Esophagus muscularis mucosa (tissue), 4 donors: ENCODE data around the gene TUFT1. TPM values are rescaled to one million over a fixed set of nuclear protein-coding genes. Genes with fewer than 3 reads are reported as not detected.
A peak's percentile ranks its signal among the peaks of the same experiment; 100 is the strongest.

Experiments used
- DNase-seq: peaks from one replicate; pipeline ENCODE4 v3.0.0-alpha.2; 2017; ENCODE audit errors: extremely low spot score
- H3K27ac ChIP-seq, 4 donors: fragments of 200-600 bp; sonication (generic); replicated peaks in 1 of 4; 1 replicate in 3 of 4; 2 replicates in 1 of 4; pipeline ENCODE4 v1.5.1; 2016 to 2019; ENCODE audit warnings: mild to moderate bottlenecking in 1 of 4
- H3K27me3 ChIP-seq, 4 donors: fragments of 200-600 bp; sonication (generic); one replicate each; pipeline versions ENCODE4 v1.5.1 to v1.6.0; 2016 to 2019
- H3K36me3 ChIP-seq, 4 donors: fragments of 200-600 bp; sonication (generic); one replicate each; pipeline ENCODE4 v1.5.1; 2016 to 2019
- H3K4me1 ChIP-seq, 4 donors: fragments of 200-600 bp; sonication (generic); one replicate each; pipeline ENCODE4 v1.5.1; 2016 to 2019
- H3K4me3 ChIP-seq, 4 donors: fragments of 200-600 bp; sonication (generic); 1 replicate in 2 of 4; 2 replicates in 2 of 4; pipeline ENCODE4 v1.5.1; 2016 to 2019; ENCODE audit warnings: mild to moderate bottlenecking in 4 of 4, moderate library complexity in 1 of 4
- H3K9me3 ChIP-seq, 4 donors: fragments of 200-600 bp; sonication (generic); 1 replicate in 3 of 4; 2 replicates in 1 of 4; pipeline ENCODE4 v1.5.1; 2016 to 2019
- EP300 ChIP-seq: sonication (generic); formaldehyde crosslinking; IDR thresholded peaks from one replicate; pipeline ENCODE4 v1.6.1; 2017; ENCODE audit warnings: antibody characterized with exemption
- POLR2A ChIP-seq: fragments of 450-650 bp; IDR thresholded peaks from one replicate; pipeline ENCODE4 v1.6.1; 2017; ENCODE audit warnings: antibody characterized with exemption, moderate library complexity, mild to moderate bottlenecking, low read depth
- POLR2AphosphoS5 ChIP-seq, 2 donors: sonication (generic); formaldehyde crosslinking; IDR thresholded peaks; one replicate each; pipeline ENCODE4 v1.6.1; 2017; ENCODE audit warnings: antibody characterized with exemption in 2 of 2
- WGBS: methylation state at CpG from one replicate; pipeline ENCODE4 v1.1.5; 2018; 5-methylcytosine and 5-hydroxymethylcytosine counted together
- intact Hi-C: fragments of 100-400 bp; cut with DNase I; formaldehyde crosslinking; loops from one replicate; pipeline ENCODE4 v1.15.1; 2023
- small RNA-seq, 3 donors: library from RNA; depleted of rRNA; stranded (forward); fragments of <200 nt; gene quantifications; one replicate each; pipeline ENCODE3, GENCODE V24; 2016
- total RNA-seq, 4 donors: library from RNA; depleted of rRNA; stranded (reverse); fragments of >200 nt; gene quantifications; one replicate each; pipeline versions ENCODE4 v1.1.0 to v1.2.1, GENCODE V29; 2016
- TF ChIP-seq, protein P1 (sequence below), 3 experiments: fragments of 200-600 bp in 2 of 3; fragments of 450-650 bp in 1 of 3; sonication (generic) in 2 of 3; IDR thresholded peaks; one replicate each; pipeline ENCODE4 v1.5.1; 2017 to 2019; ENCODE audit warnings: antibody characterized with exemption in 3 of 3, mild to moderate bottlenecking in 2 of 3, moderate library complexity in 1 of 3

Gene TUFT1
- total RNA-seq, 4 donors from 2014 or later = 10.4 to 24.2 (median 15.9) TPM

DNA sequence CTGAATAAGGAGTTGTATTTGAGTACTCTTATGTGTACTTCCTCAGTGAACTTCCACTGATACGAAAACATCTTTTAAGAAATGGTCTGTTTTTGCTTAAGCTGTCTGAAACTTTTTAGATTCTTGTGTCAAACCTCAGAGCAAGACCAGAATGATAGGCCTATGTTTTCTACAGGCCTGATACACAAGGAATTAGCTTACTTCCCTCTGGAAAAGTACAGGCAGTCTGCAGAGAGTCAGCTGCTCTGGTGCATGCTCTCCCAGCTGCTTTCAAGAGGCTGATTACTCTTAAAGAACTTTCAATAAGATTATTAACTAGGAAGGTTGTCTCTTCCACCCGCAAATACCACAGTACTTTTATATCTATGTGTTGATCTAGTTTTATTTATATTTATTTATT lies 81.2 kb downstream of the TUFT1 start:
- Histone ChIP-seq H3K27ac (peak overlapping the region; percentile 67 to 96 (median 72)), H3K4me1 (peaks cover 14 to 84% (median 72%) of the 10 kb centered on the region in 4 donors), H3K9me3 (no peaks in the 10 kb centered on the region), H3K4me3 (no peak overlapping the region), H3K27me3 (no peaks in the 10 kb centered on the region), H3K36me3 (peaks cover 0 to 5% (median 0%) of the 10 kb centered on the region in 4 donors)
- WGBS = 28% methylated on average over 2 of the region's 2 CpGs
- no peak for DNase-seq
- intact Hi-C loops = no loop called here
- TF ChIP-seq POLR2A (no peak), EP300 (no peak), POLR2AphosphoS5 (IDR thresholded peaks at IDR 0.05) (peak in 1 of 2 donors; percentile 34)

GRCh38 chr1:151624783-151625182 lies 84.7 kb downstream of the TUFT1 start:
- H3K36me3 ChIP-seq = peaks cover 0 to 9% (median 0%) of the 10 kb centered on the region in 4 donors
- no peak for TF ChIP-seq EP300
- TF ChIP-seq, protein P1, sequence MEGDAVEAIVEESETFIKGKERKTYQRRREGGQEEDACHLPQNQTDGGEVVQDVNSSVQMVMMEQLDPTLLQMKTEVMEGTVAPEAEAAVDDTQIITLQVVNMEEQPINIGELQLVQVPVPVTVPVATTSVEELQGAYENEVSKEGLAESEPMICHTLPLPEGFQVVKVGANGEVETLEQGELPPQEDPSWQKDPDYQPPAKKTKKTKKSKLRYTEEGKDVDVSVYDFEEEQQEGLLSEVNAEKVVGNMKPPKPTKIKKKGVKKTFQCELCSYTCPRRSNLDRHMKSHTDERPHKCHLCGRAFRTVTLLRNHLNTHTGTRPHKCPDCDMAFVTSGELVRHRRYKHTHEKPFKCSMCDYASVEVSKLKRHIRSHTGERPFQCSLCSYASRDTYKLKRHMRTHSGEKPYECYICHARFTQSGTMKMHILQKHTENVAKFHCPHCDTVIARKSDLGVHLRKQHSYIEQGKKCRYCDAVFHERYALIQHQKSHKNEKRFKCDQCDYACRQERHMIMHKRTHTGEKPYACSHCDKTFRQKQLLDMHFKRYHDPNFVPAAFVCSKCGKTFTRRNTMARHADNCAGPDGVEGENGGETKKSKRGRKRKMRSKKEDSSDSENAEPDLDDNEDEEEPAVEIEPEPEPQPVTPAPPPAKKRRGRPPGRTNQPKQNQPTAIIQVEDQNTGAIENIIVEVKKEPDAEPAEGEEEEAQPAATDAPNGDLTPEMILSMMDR (IDR thresholded peaks at IDR 0.05) = no peak
- DNase-seq = no peak
- peaks cover 10 to 51% (median 48%) of the 10 kb centered on the region in 4 donors for H3K4me1 ChIP-seq
- no peak overlapping the region for H3K4me3 ChIP-seq
- H3K27me3 ChIP-seq = no peaks in the 10 kb centered on the region
- H3K27ac ChIP-seq = peak overlapping the region in 2 of 4 donors; percentile 0 to 57
- H3K9me3 ChIP-seq = no peaks in the 10 kb centered on the region
- intact Hi-C loops = no loop called here
- WGBS = 92% methylated on average over 3 of the region's 3 CpGs

DNA sequence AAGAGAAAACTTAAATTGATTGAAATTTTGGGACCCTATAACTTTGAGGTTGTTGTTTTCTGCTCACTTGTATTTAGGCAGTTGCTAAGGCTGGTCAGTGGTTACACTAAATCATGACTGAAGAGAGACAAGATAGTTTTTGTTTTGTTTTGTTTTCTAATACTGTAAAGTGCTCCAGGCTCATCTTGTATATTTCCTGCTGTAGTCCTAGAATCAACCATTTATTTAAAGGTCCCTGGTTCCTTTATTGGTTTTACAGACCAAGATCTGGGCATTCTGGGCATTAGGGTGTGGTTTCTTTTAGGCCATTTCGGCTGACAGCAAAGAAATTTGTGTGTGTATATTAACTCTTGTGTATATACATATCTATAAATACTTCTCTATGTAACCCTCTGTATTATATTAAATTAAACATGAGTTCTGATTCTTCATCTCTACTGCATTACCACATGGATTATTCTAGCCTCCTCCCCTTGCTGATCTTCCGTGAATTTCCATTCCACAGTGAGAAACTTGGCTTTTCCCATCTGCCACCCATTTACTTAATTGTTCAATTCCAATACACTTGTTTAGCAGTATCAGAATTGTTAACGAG lies 86.7 kb downstream of the TUFT1 start:
- Histone ChIP-seq H3K27ac (no peak overlapping the region), H3K9me3 (no peaks in the 10 kb centered on the region), H3K36me3 (peaks cover 0 to 9% (median 0%) of the 10 kb centered on the region in 4 donors), H3K4me1 (peaks cover 1 to 41% (median 33%) of the 10 kb centered on the region in 4 donors), H3K4me3 (no peak overlapping the region), H3K27me3 (no peaks in the 10 kb centered on the region)
- intact Hi-C loops = no loop called here
- no peak for DNase-seq
- TF ChIP-seq, protein P1 (IDR thresholded peaks at IDR 0.05) = no peak
- TF ChIP-seq POLR2AphosphoS5 (IDR thresholded peaks at IDR 0.05) (no peak), POLR2A (no peak)
- 72% methylated on average over 3 of the region's 3 CpGs for WGBS

- no peak for DNase-seq
- Histone ChIP-seq H3K9me3 (no peaks in the 10 kb centered on the region), H3K36me3 (peaks cover 0 to 4% (median 0%) of the 10 kb centered on the region in 4 donors), H3K27ac (no peak overlapping the region), H3K27me3 (no peaks in the 10 kb centered on the region), H3K4me3 (no peak overlapping the region), H3K4me1 (peaks cover 0 to 46% (median 30%) of the 10 kb centered on the region in 4 donors)
- intact Hi-C loops = no loop called here
- no peak for TF ChIP-seq POLR2A
- TF ChIP-seq, protein P1 (IDR thresholded peaks at IDR 0.05) = no peak
- no peak for TF ChIP-seq POLR2AphosphoS5 (IDR thresholded peaks at IDR 0.05)
- TF ChIP-seq EP300 = no peak
- WGBS = 83% methylated on average over 9 of the region's 9 CpGs
Measured at GRCh38 chr1:151629278-151629677, 89.2 kb downstream of the TUFT1 start.

Small RNAs within 50 kb of the gene (small RNA-seq; reads per million reads assigned to genes)
- 0 reads per million in 3 donors for gene MIR554
- 0 reads per million in 3 donors for gene RF00405
- 0 reads per million in 3 donors for gene RNU6-1062P

Other genes starting within 250 kb of the TUFT1 start
- gene PI4KB, start 212.9 kb upstream of the TUFT1 start, total RNA-seq = 10 to 100 TPM; 54.8 to 79.5 (median 68.9) TPM
- 10 to 100 TPM; 40.3 to 50.3 (median 45.0) TPM for gene RFX5, start 193.1 kb upstream of the TUFT1 start, total RNA-seq
- gene SELENBP1, start 167.6 kb upstream of the TUFT1 start, total RNA-seq = 100 to 1,000 TPM in 1 of 4 donors, 10 to 100 TPM in 3; 61.4 to 113 (median 81.6) TPM
- gene PSMB4, start 140.7 kb upstream of the TUFT1 start, total RNA-seq = 100 to 1,000 TPM; 236 to 284 (median 253) TPM
- 10 to 100 TPM; 35.0 to 63.3 (median 49.1) TPM for gene POGZ, start 80.8 kb upstream of the TUFT1 start, total RNA-seq
- 1 to 10 TPM in 2 of 4 donors, under 1 TPM in 2; 0.42 to 3.1 (median 0.94) TPM for gene CGN, start 28.9 kb upstream of the TUFT1 start, total RNA-seq
- gene SNX27, start 71.7 kb downstream of the TUFT1 start, total RNA-seq = 10 to 100 TPM; 39.4 to 55.4 (median 49.6) TPM
- gene CELF3, start 176.5 kb downstream of the TUFT1 start, total RNA-seq = 1 to 10 TPM in 1 of 4 donors, under 1 TPM in 3; 0.23 to 1.0 (median 0.58) TPM
- 1 to 10 TPM in 1 of 4 donors, not detected in 3; 1.7 TPM for gene RIIAD1, start 181.2 kb downstream of the TUFT1 start, total RNA-seq
- gene MRPL9, start 223.2 kb downstream of the TUFT1 start, total RNA-seq = 10 to 100 TPM; 49.8 to 57.0 (median 56.5) TPM